ENCODE data around the gene APIP. TPM values are rescaled to one million over a fixed set of nuclear protein-coding genes. Genes with fewer than 3 reads are reported as not detected.

Gene APIP
- polyA plus RNA-seq, 1 experiment: 10.0 TPM

- H3K4me3 ChIP-seq (ENCODE audit: low read depth, low read length): no peak overlapping the region
- ChIA-PET POLR2A (no interaction called here), CTCF (interaction anchor here (0.8 to 4.6 kb wide), 9 partner anchors 8 to 377 kb away, joined by 3 to 57 read pairs (median 6); partner anchors contain the start of gene ELF5)
- H3K36me3 ChIP-seq (ENCODE audit: control insufficient read depth, insufficient read depth, low read length): no peaks in the 10 kb centered on the region
- DNase-seq (ENCODE audit: low read depth): no peak
- peak; percentile 40 for TF ChIP-seq CTCF (IDR thresholded peaks at IDR 0.05; ENCODE audit: insufficient read depth, low read depth, low read length)
- H3K27me3 ChIP-seq (ENCODE audit: control insufficient read depth, insufficient read depth, low read length): no peaks in the 10 kb centered on the region
These were observed 25.4 kb downstream of the APIP start for GRCh38 chr11:34890812-34891211.

DNA sequence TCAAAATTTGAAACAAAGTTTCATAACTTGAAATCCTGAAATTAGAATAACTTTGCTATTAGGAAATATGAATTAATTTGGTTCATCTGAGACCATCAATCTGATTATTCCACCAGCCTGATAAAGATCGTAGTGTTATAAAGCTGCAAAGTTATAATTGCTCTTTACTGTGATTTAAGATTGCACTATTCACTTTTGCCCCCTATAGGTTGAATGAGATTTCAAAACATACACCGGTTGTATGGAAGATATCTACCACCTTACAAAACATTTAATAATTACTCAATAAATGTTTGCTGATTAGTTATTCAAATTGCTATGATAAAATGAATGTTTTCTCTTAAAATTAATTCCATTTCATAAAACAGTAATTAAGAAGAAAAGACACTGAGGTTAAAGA is 26.1 kb downstream of the APIP start:
- ChIA-PET POLR2A (no interaction called here), CTCF (interaction anchor here (0.9 to 2.4 kb wide), 5 partner anchors 12 to 377 kb away, joined by 3 to 26 read pairs (median 4); no protein-coding TSS in a partner anchor)
- DNase-seq (ENCODE audit: low read depth): no peak
- TF ChIP-seq CTCF (IDR thresholded peaks at IDR 0.05; ENCODE audit: insufficient read depth, low read depth, low read length): peak; percentile 16; the same call in 1 of the 2 replicates
- Histone ChIP-seq H3K36me3 (ENCODE audit: control insufficient read depth, insufficient read depth, low read length) (no peaks in the 10 kb centered on the region), H3K27me3 (ENCODE audit: control insufficient read depth, insufficient read depth, low read length) (no peaks in the 10 kb centered on the region), H3K4me3 (ENCODE audit: low read depth, low read length) (no peak overlapping the region)

- ChIA-PET CTCF (interaction anchor here (2.7 to 4.8 kb wide), 2 partner anchors 301 to 374 kb away, joined by 20 to 27 read pairs; partner anchors contain the start of gene ELF5), POLR2A (no interaction called here)
- Histone ChIP-seq H3K36me3 (ENCODE audit: control insufficient read depth, insufficient read depth, low read length) (no peaks in the 10 kb centered on the region), H3K4me3 (ENCODE audit: low read depth, low read length) (no peak overlapping the region), H3K27me3 (ENCODE audit: control insufficient read depth, insufficient read depth, low read length) (no peaks in the 10 kb centered on the region)
- no peak for TF ChIP-seq CTCF (IDR thresholded peaks at IDR 0.05; ENCODE audit: insufficient read depth, low read depth, low read length)
- DNase-seq (ENCODE audit: low read depth): no peak
These were observed 28.9 kb downstream of the APIP start for GRCh38 chr11:34887260-34887659.

GRCh38 chr11:34886609-34887008 is 29.6 kb downstream of the APIP start:
- no peak for DNase-seq (ENCODE audit: low read depth)
- ChIA-PET CTCF (interaction anchor here (0.6 to 4.8 kb wide), 7 partner anchors 8 to 542 kb away, joined by 3 to 27 read pairs (median 3); partner anchors contain the start of gene ELF5), POLR2A (no interaction called here)
- TF ChIP-seq CTCF (IDR thresholded peaks at IDR 0.05; ENCODE audit: insufficient read depth, low read depth, low read length): no peak
- Histone ChIP-seq H3K27me3 (ENCODE audit: control insufficient read depth, insufficient read depth, low read length) (no peaks in the 10 kb centered on the region), H3K36me3 (ENCODE audit: control insufficient read depth, insufficient read depth, low read length) (no peaks in the 10 kb centered on the region), H3K4me3 (ENCODE audit: low read depth, low read length) (no peak overlapping the region)

- no peak for DNase-seq (ENCODE audit: low read depth)
- no peak for TF ChIP-seq CTCF (IDR thresholded peaks at IDR 0.05; ENCODE audit: insufficient read depth, low read depth, low read length)
- no peaks in the 10 kb centered on the region for H3K36me3 ChIP-seq (ENCODE audit: control insufficient read depth, insufficient read depth, low read length)
- ChIA-PET CTCF (interaction anchor here (1.9 to 2.0 kb wide), 2 partner anchors 12 to 296 kb away, joined by 5 to 10 read pairs; no protein-coding TSS in a partner anchor), POLR2A (no interaction called here)
- H3K27me3 ChIP-seq (ENCODE audit: control insufficient read depth, insufficient read depth, low read length): no peaks in the 10 kb centered on the region
- H3K4me3 ChIP-seq (ENCODE audit: low read depth, low read length): no peak overlapping the region
These were observed 34.3 kb downstream of the APIP start for GRCh38 chr11:34881900-34882299.
